Epithelial cell of proximal tubule (primary cell): ENCODE measurements around the gene MIS18A. TPM values are rescaled to one million over a fixed set of nuclear protein-coding genes. Genes with fewer than 3 reads are reported as not detected.

Experiments
- DNase-seq: peaks from one replicate; pipeline ENCODE4 v3.0.0-alpha.2; 2011; ENCODE audit warnings: low read depth
- H3K4me3 ChIP-seq: 2 replicates; pipeline ENCODE4 v1.5.1; 2011; ENCODE audit warnings: low read depth, mild to moderate bottlenecking, low read length
- total RNA-seq: library from RNA; depleted of rRNA; stranded (reverse); fragments of >200 nt; gene quantifications from 2 replicates; pipeline ENCODE4 v1.2.3, GENCODE V29; 2015
- TF ChIP-seq, protein P1 (sequence below): conservative IDR thresholded peaks from 2 replicates; pipeline ENCODE4 v1.5.1; 2012; ENCODE audit warnings: low read depth, mild to moderate bottlenecking, low read length

The MIS18A gene
- total RNA-seq, 1 donor from 2014 or later = 31.4 TPM

DNA sequence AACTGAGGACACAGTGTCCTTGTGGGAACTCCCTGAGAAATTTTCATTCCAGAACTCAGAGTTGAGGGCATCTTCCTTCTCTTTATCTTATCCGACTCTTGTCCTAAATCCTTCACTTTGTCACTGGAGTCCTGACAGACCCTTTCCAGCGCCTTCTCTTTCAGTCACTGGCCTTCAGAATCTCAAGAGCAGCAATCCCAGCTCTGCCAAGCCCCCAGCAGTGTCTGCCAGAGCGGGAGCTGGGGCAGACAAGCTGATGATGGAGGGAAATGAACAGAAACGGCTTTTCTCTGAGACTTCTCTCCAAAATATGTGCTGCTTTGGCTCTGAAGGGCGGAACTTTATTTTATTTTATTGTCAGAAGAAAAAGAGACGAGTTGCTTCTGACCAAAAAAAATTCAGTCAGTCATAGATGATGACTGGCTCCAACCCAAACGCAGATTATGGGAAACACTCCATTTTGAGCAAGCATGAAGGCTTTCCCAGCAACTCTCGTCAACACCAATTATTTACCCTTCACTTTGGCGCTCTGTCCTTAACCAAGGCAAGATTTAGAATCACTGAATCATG lies 32.2 kb downstream of the MIS18A start:
- DNase-seq = no peak
- no peak overlapping the region for H3K4me3 ChIP-seq
- TF ChIP-seq, protein P1, sequence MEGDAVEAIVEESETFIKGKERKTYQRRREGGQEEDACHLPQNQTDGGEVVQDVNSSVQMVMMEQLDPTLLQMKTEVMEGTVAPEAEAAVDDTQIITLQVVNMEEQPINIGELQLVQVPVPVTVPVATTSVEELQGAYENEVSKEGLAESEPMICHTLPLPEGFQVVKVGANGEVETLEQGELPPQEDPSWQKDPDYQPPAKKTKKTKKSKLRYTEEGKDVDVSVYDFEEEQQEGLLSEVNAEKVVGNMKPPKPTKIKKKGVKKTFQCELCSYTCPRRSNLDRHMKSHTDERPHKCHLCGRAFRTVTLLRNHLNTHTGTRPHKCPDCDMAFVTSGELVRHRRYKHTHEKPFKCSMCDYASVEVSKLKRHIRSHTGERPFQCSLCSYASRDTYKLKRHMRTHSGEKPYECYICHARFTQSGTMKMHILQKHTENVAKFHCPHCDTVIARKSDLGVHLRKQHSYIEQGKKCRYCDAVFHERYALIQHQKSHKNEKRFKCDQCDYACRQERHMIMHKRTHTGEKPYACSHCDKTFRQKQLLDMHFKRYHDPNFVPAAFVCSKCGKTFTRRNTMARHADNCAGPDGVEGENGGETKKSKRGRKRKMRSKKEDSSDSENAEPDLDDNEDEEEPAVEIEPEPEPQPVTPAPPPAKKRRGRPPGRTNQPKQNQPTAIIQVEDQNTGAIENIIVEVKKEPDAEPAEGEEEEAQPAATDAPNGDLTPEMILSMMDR = no peak

DNA sequence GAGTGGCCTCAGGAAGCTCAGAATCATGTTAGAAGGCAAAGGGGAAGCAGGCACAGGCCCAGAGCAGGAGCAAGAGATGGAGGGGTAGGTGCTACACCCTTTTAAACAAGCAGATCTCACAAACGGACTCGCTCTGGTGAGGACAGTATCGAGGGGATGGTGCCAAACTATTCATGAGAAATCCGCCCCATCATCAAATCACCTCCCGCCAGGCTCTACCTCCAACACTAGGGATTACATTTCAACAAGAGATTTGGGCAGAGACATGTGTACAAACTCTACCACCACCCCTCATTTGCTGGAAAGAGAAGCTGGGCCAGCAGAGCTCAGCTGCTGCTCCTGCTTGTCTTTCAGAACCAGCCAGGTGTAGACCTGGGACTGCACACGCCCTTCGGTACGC lies 32.9 kb downstream of the MIS18A start:
- TF ChIP-seq, protein P1 = no peak

DNA sequence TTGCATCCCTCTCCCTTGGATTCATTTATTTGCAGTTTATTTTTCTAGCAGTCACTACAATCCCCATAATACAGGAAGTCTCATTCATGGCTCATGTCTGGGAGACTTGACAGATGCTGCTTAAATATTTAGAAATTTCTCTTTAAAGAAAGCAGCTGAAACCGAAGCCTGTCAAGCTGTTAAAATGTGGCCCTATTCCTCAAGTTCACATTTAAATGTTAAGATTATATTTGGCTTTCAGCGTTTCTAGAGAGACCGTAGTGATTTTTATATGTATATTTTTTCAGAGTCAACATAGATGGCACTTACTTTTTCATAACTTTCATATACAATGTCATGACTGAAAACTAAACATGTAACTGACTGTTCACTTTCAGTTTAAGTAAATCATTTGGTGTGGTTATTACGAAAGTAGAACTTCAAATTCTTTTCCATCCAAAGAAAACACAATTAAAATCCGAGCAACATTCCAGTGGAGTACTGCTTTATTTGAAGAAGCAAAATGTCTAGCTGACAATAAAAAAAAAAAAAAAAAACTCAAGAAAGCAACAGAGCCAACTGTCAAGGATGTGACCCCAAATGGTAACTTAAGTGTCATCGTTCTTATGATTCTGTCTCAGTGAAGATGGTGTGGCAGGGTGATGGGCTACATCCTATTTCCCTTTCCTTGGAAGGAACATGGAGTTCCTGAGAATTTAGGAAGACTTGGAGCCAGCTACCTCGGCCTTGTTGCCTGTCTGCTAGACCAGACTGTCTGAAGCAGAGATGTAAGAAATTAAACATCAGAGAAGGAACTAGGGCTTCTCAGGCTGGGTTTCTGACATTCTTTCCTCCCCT lies 37.8 kb downstream of the MIS18A start:
- no peak for DNase-seq
- TF ChIP-seq, protein P1 = no peak
- H3K4me3 ChIP-seq = no peak overlapping the region

More for the DNA sequence above, 32.9 kb downstream of the MIS18A start:
- no peak overlapping the region for H3K4me3 ChIP-seq
- DNase-seq = no peak

DNA sequence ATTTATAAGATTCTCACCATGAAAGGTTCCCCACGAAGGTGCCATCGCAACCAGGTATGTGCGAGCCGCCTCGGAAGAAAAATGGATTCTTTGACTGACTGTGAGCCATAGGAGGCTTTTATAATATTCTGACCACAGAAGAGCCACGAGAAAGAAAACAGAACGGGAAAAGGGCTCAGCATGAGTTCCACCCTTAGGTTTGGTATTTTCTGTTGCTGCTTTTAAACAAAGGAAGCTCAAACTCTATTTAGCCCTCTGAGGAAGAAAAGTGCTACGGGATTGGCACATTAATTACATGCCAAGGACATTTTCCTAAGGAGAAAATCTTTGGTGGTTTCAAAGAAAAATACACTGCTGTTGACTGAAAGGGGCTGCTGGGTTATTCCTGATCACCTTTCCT lies 39.3 kb downstream of the MIS18A start:
- no peak overlapping the region for H3K4me3 ChIP-seq
- TF ChIP-seq, protein P1 = no peak
- DNase-seq = no peak

DNA sequence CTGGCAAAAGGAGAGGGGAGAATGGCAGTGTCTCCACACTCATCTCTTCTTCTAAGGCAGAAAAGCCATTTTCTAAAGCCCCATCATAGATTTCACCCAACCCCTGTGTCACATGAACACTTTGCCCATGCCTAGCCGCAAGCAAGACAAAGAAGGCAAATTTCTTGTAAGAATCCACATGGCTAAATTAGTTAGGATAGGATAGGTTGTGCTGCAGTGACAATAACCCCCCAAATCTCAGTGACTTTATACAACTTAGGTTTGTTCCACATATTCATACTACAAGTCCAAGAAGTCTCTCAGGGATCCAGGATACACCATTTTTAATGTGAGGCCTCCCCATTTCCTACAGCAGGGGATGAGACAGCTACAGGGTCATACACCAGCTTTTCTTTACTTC lies 40.8 kb downstream of the MIS18A start:
- no peak overlapping the region for H3K4me3 ChIP-seq
- TF ChIP-seq, protein P1 = no peak
- DNase-seq = no peak

DNA sequence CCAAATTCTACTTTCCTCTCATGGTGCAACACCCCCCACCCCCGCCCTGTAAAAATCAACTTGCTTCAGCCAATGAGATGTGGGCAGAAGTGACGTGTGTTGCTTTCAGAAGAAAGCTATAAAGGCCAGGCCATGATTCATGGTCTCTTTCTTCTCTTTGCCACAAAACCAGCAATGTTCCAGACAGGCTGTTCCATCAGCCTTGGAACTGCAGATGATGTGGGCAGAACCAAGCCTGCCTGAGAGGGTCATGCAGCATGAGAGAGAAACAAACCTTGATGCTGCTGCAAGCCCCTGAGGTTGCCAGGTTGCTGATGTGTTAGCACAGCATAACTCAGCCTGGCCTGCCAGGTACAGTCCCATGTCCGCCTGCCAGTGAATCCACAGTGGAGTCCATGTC lies 41.8 kb downstream of the MIS18A start:
- DNase-seq = no peak
- TF ChIP-seq, protein P1 = no peak
- H3K4me3 ChIP-seq = no peak overlapping the region
